HG02970 (cell line): ENCODE data around the gene SLC9A3.

Experiments used
- ATAC-seq: cut with Tn5 transposase; IDR thresholded peaks from one replicate; pipeline ENCODE4 v1.9.1; 2021; ENCODE audit warnings: mild to moderate bottlenecking, moderate library complexity, moderate number of reproducible peaks; ENCODE audit not compliant: unreplicated experiment, low FRiP score

The SLC9A3 gene

DNA sequence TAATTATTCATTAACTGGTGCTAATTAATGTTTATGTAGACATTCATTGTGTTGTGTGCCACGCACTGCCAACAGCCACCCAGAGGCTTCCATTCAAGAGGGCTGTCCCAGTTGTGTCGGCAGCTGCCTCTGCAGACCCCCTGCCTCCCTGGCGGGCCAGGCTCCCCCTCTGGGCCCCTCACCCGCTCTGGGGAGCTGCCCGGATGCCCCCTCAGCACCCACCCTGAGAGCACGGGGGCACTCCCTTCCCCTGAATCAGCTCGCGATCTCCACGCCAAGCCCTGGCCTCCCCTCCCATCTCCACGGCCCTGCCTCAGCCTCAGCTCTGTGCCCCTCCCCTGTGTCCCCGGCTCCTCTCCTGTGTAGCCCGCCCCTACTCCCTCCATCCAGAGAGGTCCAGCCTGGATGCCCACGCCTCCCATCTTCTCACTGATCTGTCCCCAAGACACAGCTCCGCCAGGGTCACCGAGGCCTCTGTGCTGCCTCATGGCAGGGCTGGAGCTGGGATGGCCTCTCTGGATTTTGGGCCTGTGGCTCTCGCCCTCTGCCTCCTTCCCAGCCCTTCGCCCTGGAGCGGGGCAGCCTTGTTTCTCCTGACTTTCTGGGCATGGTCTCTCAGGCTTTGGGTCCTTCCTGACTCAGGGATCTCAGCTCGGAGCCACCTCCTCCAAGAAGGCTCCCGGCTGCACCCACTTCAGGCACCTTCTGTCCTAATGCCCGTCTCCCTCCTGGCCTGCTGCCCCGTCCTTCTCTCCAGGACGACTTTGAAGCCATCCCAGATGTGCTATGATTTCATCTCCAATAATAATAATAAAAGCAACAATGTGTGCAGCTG is 16.0 kb upstream of the SLC9A3 start:
- ATAC-seq: no peak

DNA sequence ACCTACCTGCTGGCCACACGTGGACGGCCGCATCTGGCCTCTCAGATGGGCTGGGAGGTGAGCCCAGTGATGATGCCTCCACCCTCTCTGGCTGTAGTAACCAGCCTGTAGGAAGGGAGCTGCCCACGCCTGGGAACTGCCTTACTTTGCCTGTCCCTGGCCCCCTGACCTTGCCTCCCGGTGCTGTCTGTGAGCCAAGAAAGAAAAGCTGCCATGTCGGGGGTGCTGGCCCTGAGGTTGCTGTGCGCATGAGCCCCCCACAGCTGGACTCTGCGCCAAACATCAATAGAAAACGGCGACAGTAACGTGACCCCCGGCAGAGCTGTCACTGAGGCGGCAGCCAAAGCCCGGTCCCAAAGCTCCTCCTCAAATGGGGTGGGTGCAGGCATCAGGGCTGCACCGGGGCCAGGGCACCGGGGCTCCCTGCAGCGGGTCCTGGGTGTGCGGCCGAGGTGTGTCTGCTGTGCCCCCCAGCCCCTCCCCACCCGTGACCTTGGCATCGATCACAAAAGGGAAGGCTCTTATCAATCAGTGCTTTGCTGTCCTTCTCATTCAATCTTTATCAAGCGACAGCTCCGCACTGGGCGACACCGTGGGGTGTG is 15.3 kb upstream of the SLC9A3 start:
- no peak for ATAC-seq

GRCh38 chr5:538801-539468 is 14.7 kb upstream of the SLC9A3 start:
- no peak for ATAC-seq

DNA sequence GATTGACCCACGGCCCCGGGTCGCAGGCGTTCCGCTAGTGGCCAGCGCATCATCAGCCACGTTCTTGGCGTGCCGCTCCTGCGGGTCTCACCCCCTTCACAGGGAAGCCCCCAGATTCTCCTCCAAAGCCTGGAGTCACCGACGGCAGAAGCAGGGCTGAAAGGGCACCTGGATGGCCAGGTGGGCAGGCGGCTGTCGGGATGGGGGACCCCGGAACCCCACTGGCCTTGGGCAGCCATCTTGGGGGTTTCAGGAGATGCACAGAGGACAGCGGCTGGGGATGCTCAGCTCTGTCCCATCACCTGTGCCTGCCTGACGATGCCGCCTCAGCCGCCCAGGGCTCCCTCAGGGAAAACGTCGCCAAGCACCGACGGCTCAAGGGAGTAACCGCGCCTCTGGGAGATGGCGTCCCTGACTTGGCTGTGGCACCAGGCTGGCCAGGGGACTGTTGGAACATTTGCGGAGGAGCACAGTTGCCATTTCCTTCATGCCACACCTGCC is 14.1 kb upstream of the SLC9A3 start:
- no peak for ATAC-seq

DNA sequence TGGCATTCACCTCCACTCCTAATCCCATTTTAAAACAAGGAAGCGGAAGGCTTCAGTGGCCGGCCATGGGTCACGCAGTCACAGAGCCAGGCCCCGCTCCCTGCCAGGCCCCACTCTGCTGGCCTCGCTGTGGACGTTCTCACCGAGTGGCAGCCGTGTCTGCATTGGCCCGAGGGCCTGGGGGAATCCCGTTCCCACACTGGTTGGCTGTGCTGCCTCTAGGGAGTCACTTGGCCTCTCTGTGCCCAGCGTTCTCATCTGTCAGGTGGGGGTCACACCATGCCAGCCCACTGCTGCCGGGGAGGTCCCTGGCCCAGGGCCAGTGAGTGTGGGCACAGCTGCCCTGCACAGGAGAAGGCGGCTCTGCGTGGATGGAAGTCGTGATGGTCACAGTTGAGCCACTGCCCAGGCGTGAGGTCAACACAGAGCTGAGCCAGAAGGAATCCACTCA is 13.4 kb upstream of the SLC9A3 start:
- no peak for ATAC-seq

DNA sequence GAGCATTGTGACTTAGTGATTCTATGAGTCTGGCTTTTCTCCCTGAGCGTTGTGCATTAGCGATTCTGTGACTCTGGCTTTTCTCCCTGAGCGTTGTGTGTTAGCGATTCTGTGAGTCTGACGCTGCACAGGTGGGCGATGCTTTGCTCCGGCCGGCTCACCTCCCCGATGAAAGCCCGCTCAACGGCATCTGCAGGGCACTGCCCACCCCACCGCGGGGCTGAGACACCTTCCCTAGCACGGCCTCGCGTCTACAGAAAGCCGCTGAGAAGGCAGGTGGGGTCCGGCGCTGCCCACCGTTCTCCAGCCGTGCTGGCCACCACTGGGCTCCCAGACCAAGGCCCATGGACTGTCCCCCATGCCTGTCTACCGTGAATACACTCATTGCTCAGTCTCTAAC is 12.8 kb upstream of the SLC9A3 start:
- ATAC-seq: no peak

- no peak for ATAC-seq
Observed at GRCh38 chr5:535846-536698, 11.8 kb upstream of the SLC9A3 start.

- ATAC-seq: no peak
Observed at GRCh38 chr5:534743-535671, 10.8 kb upstream of the SLC9A3 start.

DNA sequence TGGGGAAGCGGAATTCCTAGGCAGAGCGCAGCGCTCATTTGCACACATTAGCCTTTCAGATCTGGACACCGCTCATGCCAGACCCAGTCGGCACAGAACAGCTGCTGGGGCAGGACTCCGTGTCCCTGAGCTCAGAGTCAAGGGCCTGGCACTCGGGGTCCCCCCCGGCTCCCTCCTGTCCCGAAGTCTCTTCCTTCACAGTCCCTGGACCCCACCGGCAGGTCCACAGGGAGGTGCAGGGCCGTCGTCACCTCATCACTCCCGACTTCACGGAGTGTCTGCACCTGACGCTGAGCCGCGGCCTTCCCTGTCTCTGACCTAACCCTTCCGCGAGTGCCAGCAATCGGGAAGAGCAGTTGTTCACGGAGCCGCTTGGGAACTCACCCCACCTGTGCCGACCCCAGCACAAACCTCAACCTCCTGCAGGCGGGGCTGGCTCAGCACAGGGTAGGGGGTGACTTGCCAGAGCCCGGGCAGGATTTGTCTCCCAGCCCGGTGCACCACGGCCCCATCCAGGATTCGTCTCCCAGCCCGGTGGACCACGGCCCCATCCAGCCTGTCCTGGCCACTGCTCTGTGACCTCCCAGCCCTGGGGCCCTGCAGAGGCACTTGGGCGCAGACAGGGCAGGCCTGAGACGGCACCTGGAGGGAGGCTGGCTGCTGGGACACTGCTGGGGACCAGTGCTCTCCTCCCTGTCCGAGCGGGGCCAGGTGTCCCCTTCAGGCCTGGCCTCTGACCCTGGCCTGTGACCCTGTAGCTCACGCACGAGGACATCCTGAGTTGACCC is 9.9 kb upstream of the SLC9A3 start:
- no peak for ATAC-seq

- ATAC-seq: no peak
Observed at GRCh38 chr5:533243-533954, 9.2 kb upstream of the SLC9A3 start.

- no peak for ATAC-seq
Observed at GRCh38 chr5:532521-533242, 8.4 kb upstream of the SLC9A3 start.

GRCh38 chr5:531749-532315 is 7.6 kb upstream of the SLC9A3 start:
- ATAC-seq: no peak

- ATAC-seq: no peak
Observed at GRCh38 chr5:531101-531748, 7.0 kb upstream of the SLC9A3 start.

GRCh38 chr5:530001-530955 is 6.0 kb upstream of the SLC9A3 start:
- ATAC-seq: no peak
